AG09319 (cell line): Measurements from ENCODE around the gene JAM2.
A peak's percentile ranks its signal among the peaks of the same experiment; 100 is the strongest.
"Not testable (repeated sequence)": the region's sequence is repeated elsewhere in the genome, so short reads cannot be mapped to it uniquely, and the experiment has no call there.

Experiments
- DNase-seq: peaks from one replicate; pipeline ENCODE4 v3.0.0-alpha.2; 2010; ENCODE audit warnings: low read depth; ENCODE audit errors: extremely low read depth
- CTCF ChIP-seq: IDR thresholded peaks from 2 replicates; pipeline ENCODE4 v1.5.1; 2011; ENCODE audit warnings: low read depth, mild to moderate bottlenecking, inconsistent platforms, low read length, moderate library complexity

Gene JAM2

GRCh38 chr21:25691976-25692375, 52.9 kb downstream of the JAM2 start:
- TF ChIP-seq CTCF: no peak
- DNase-seq: no peak

GRCh38 chr21:25695461-25695860, 56.4 kb downstream of the JAM2 start:
- DNase-seq: not testable (repeated sequence)

- DNase-seq: no peak
- no peak for TF ChIP-seq CTCF
Measured at GRCh38 chr21:25700741-25701140, 61.7 kb downstream of the JAM2 start.

GRCh38 chr21:25701529-25701928, 62.5 kb downstream of the JAM2 start:
- DNase-seq: no peak

GRCh38 chr21:25708467-25709065, 69.5 kb downstream of the JAM2 start:
- DNase-seq: peak; percentile 11
- TF ChIP-seq CTCF: peak; percentile 70

More at GRCh38 chr21:25701529-25701928, 62.5 kb downstream of the JAM2 start:
- TF ChIP-seq CTCF: no peak

GRCh38 chr21:25709684-25710265, 70.7 kb downstream of the JAM2 start:
- no peak for TF ChIP-seq CTCF
- DNase-seq: no peak

- TF ChIP-seq CTCF: no peak
Measured at GRCh38 chr21:25710550-25710949, 71.5 kb downstream of the JAM2 start.

GRCh38 chr21:25714066-25714465, 75.0 kb downstream of the JAM2 start:
- DNase-seq: not testable (repeated sequence)

More at GRCh38 chr21:25710550-25710949, 71.5 kb downstream of the JAM2 start:
- DNase-seq: no peak
